Measurements from ENCODE around the gene MBNL2. TPM values are rescaled to one million over a fixed set of nuclear protein-coding genes. Genes with fewer than 3 reads are reported as not detected.

MBNL2 gene
- total and polyA plus RNA-seq, 4 donors, result 26.5 to 79.4 (median 55.7) TPM

- H3K4me3 ChIP-seq (ENCODE audit: low read length in 2 of 2), result no peak overlapping the region
- WGBS, 2 donors, result 25 to 38% methylated on average over 4 of the region's 4 CpGs
- H3K9me3 ChIP-seq (ENCODE audit: control insufficient read depth, low read length), result no peaks in the 10 kb centered on the region
- intact Hi-C loops (cut with DNase I), result no loop called here
- H3K27me3 ChIP-seq (ENCODE audit: control insufficient read depth in 1 of 2, insufficient read depth in 2 of 2, low read length in 1 of 2), result no peaks in the 10 kb centered on the region
- no peaks in the 10 kb centered on the region for H3K36me3 ChIP-seq (ENCODE audit: control insufficient read depth in 1 of 2, insufficient read depth in 2 of 2, low read length in 1 of 2)
- H3K27ac ChIP-seq (ENCODE audit: low read depth in 1 of 2, low read length in 2 of 2), result no peak overlapping the region
- H3K4me1 ChIP-seq (ENCODE audit: control insufficient read depth in 1 of 2, insufficient read depth in 2 of 2, low read length in 2 of 2), result peaks cover 0 to 4% of the 10 kb centered on the region in 2 donors
- no peak for ATAC-seq (ENCODE audit: low FRiP score)
- DNase-seq, result no peak
Measured at GRCh38 chr13:97327506-97328221, 105.5 kb downstream of the MBNL2 start.

- 55 to 57% methylated on average over 12 of the region's 12 CpGs for WGBS, 2 donors
- Histone ChIP-seq H3K9me3 (ENCODE audit: control insufficient read depth, low read length) (no peaks in the 10 kb centered on the region), H3K27me3 (ENCODE audit: control insufficient read depth in 1 of 2, insufficient read depth in 2 of 2, low read length in 1 of 2) (no peaks in the 10 kb centered on the region), H3K27ac (ENCODE audit: low read depth in 1 of 2, low read length in 2 of 2) (peak overlapping the region in 1 of 2 donors; percentile 19), H3K4me3 (ENCODE audit: low read length in 2 of 2) (no peak overlapping the region), H3K4me1 (ENCODE audit: control insufficient read depth in 1 of 2, insufficient read depth in 2 of 2, low read length in 2 of 2) (peaks cover 0 to 4% of the 10 kb centered on the region in 2 donors), H3K36me3 (ENCODE audit: control insufficient read depth in 1 of 2, insufficient read depth in 2 of 2, low read length in 1 of 2) (no peaks in the 10 kb centered on the region)
- intact Hi-C loops (cut with DNase I), result no loop called here
- peak; percentile 68 for ATAC-seq (ENCODE audit: low FRiP score)
- no peak for DNase-seq
Measured at GRCh38 chr13:97328222-97328790, 106.2 kb downstream of the MBNL2 start.

DNA sequence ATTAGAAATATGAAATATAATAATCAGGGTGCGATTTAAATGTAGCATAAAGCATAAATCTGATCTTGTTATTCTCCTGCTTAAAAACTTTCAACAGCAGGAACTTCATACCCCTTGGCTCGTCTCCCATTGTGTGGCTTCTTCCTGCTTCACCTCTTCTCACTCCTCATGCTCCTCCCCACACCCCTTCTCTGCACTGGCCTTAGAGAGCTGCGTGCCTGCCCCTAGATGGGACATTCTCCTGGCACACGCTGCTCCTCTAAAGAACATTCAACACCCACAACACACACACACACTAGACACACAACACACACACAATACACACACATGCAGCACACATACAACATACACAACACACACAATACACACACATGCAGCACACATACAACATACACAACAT, 107.2 kb downstream of the MBNL2 start:
- H3K27me3 ChIP-seq (ENCODE audit: control insufficient read depth in 1 of 2, insufficient read depth in 2 of 2, low read length in 1 of 2), result no peaks in the 10 kb centered on the region
- intact Hi-C loops (cut with DNase I), result no loop called here
- 80 to 85% methylated on average over 4 of the region's 4 CpGs for WGBS, 2 donors
- ATAC-seq (ENCODE audit: low FRiP score) (no peak), DNase-seq (no peak)
- no peaks in the 10 kb centered on the region for H3K9me3 ChIP-seq (ENCODE audit: control insufficient read depth, low read length)
- H3K4me1 ChIP-seq (ENCODE audit: control insufficient read depth in 1 of 2, insufficient read depth in 2 of 2, low read length in 2 of 2), result peaks cover 2 to 4% of the 10 kb centered on the region in 2 donors
- no peak overlapping the region for H3K4me3 ChIP-seq (ENCODE audit: low read length in 2 of 2)
- no peaks in the 10 kb centered on the region for H3K36me3 ChIP-seq (ENCODE audit: control insufficient read depth in 1 of 2, insufficient read depth in 2 of 2, low read length in 1 of 2)
- H3K27ac ChIP-seq (ENCODE audit: low read depth in 1 of 2, low read length in 2 of 2), result no peak overlapping the region

DNA sequence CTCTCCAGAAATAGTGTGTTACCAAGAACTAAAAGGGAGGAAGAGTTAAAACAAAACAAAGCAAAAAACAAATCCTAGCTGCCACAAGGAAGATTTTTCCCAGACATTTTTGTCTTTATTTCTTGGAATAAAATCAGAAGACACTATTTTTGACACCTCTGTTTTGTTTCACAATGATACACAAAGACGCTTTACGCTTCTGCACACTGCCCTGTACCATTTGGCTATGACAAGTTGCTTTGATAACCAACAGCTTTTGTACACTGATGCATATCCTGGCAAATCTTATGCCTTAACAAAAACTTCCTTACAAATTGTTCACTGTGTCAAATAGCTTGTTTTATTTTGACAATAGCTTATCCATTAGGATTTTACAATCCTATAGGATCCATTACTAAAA, 108.3 kb downstream of the MBNL2 start:
- Histone ChIP-seq H3K4me3 (ENCODE audit: low read length in 2 of 2) (no peak overlapping the region), H3K9me3 (ENCODE audit: control insufficient read depth, low read length) (no peaks in the 10 kb centered on the region), H3K4me1 (ENCODE audit: control insufficient read depth in 1 of 2, insufficient read depth in 2 of 2, low read length in 2 of 2) (peaks cover 5 to 6% of the 10 kb centered on the region in 2 donors), H3K36me3 (ENCODE audit: control insufficient read depth in 1 of 2, insufficient read depth in 2 of 2, low read length in 1 of 2) (no peaks in the 10 kb centered on the region), H3K27ac (ENCODE audit: low read depth in 1 of 2, low read length in 2 of 2) (no peak overlapping the region), H3K27me3 (ENCODE audit: control insufficient read depth in 1 of 2, insufficient read depth in 2 of 2, low read length in 1 of 2) (no peaks in the 10 kb centered on the region)
- intact Hi-C loops (cut with DNase I), result loop anchor here (5.0 to 10.0 kb wide), 2 partner anchors 46 to 48 kb away; no protein-coding TSS in a partner anchor
- ATAC-seq (ENCODE audit: low FRiP score), result no peak
- 94 to 97% methylated on average over 2 of the region's 2 CpGs for WGBS, 2 donors
- no peak for DNase-seq

- peaks cover 5 to 6% of the 10 kb centered on the region in 2 donors for H3K4me1 ChIP-seq (ENCODE audit: control insufficient read depth in 1 of 2, insufficient read depth in 2 of 2, low read length in 2 of 2)
Measured at GRCh38 chr13:97332742-97333141, 110.6 kb downstream of the MBNL2 start.

DNA sequence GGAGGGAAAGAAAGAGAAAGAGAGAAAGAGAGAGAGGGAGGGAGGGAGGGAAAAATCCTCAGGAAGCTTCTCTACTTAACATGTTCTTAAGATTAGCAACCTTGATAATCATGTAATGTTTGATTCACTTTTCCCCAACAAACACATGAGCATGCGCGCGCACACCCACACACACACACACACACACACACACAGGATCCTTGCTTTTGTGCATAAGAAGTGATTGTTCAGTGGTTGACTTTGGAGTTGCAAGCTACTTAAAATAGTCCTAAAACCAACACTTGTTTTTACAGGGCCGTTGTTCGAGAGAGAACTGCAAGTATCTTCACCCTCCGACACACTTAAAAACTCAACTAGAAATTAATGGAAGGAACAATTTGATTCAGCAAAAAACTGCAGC, 111.8 kb downstream of the MBNL2 start:
- H3K9me3 ChIP-seq (ENCODE audit: control insufficient read depth, low read length), result no peaks in the 10 kb centered on the region
- ATAC-seq (ENCODE audit: low FRiP score) (no peak), DNase-seq (no peak)
- peaks cover 3 to 6% of the 10 kb centered on the region in 2 donors for H3K4me1 ChIP-seq (ENCODE audit: control insufficient read depth in 1 of 2, insufficient read depth in 2 of 2, low read length in 2 of 2)
- 39 to 44% methylated on average over 6 of the region's 6 CpGs for WGBS, 2 donors
- intact Hi-C loops (cut with DNase I), result loop anchor here (5.0 to 10.0 kb wide), 2 partner anchors 49 to 52 kb away; no protein-coding TSS in a partner anchor
- no peak overlapping the region for H3K4me3 ChIP-seq (ENCODE audit: low read length in 2 of 2)
- H3K27me3 ChIP-seq (ENCODE audit: control insufficient read depth in 1 of 2, insufficient read depth in 2 of 2, low read length in 1 of 2), result no peaks in the 10 kb centered on the region
- peaks cover 2 to 3% of the 10 kb centered on the region in 2 donors for H3K36me3 ChIP-seq (ENCODE audit: control insufficient read depth in 1 of 2, insufficient read depth in 2 of 2, low read length in 1 of 2)
- no peak overlapping the region for H3K27ac ChIP-seq (ENCODE audit: low read depth in 1 of 2, low read length in 2 of 2)

More at GRCh38 chr13:97332742-97333141, 110.6 kb downstream of the MBNL2 start:
- peaks cover 2 to 3% of the 10 kb centered on the region in 2 donors for H3K36me3 ChIP-seq (ENCODE audit: control insufficient read depth in 1 of 2, insufficient read depth in 2 of 2, low read length in 1 of 2)
- ATAC-seq (ENCODE audit: low FRiP score) (no peak), DNase-seq (no peak)
- H3K27ac ChIP-seq (ENCODE audit: low read depth in 1 of 2, low read length in 2 of 2), result no peak overlapping the region
- H3K4me3 ChIP-seq (ENCODE audit: low read length in 2 of 2), result no peak overlapping the region
- no peaks in the 10 kb centered on the region for H3K27me3 ChIP-seq (ENCODE audit: control insufficient read depth in 1 of 2, insufficient read depth in 2 of 2, low read length in 1 of 2)
- intact Hi-C loops (cut with DNase I), result loop anchor here (5.0 to 10.0 kb wide), 2 partner anchors 48 to 50 kb away; no protein-coding TSS in a partner anchor
- 92 to 94% methylated on average over 4 of the region's 4 CpGs for WGBS, 2 donors
- H3K9me3 ChIP-seq (ENCODE audit: control insufficient read depth, low read length), result no peaks in the 10 kb centered on the region

DNA sequence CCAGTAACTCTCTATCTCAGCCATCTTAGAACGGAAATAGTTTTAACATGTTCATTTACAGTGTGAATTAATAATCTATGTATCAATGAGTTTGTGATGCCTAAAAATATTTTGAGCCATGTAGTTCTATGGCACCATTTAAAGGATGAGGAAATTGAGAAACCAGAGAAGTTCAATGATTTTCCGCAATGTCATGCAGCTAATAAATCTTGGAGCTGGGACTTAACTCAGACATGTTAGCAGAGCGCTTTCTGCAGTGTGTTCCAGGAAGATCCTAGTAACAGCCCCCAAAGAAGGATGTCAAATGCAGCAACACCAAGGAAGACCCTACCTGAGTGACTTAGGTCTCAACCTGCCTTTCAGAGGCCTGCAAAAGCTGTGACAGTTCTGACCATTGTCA, 112.6 kb downstream of the MBNL2 start:
- 95 to 96% methylated on average over 3 of the region's 3 CpGs for WGBS, 2 donors
- Histone ChIP-seq H3K27ac (ENCODE audit: low read depth in 1 of 2, low read length in 2 of 2) (peak overlapping the region in 1 of 2 donors; percentile 59), H3K4me1 (ENCODE audit: control insufficient read depth in 1 of 2, insufficient read depth in 2 of 2, low read length in 2 of 2) (peaks cover 3 to 7% of the 10 kb centered on the region in 2 donors), H3K9me3 (ENCODE audit: control insufficient read depth, low read length) (no peaks in the 10 kb centered on the region), H3K36me3 (ENCODE audit: control insufficient read depth in 1 of 2, insufficient read depth in 2 of 2, low read length in 1 of 2) (peaks cover 2 to 3% of the 10 kb centered on the region in 2 donors), H3K4me3 (ENCODE audit: low read length in 2 of 2) (no peak overlapping the region), H3K27me3 (ENCODE audit: control insufficient read depth in 1 of 2, insufficient read depth in 2 of 2, low read length in 1 of 2) (no peaks in the 10 kb centered on the region)
- intact Hi-C loops (cut with DNase I), result loop anchor here (5.0 to 10.0 kb wide), 2 partner anchors 50 to 52 kb away; no protein-coding TSS in a partner anchor
- ATAC-seq (ENCODE audit: low FRiP score), result no peak
- DNase-seq, result no peak

DNA sequence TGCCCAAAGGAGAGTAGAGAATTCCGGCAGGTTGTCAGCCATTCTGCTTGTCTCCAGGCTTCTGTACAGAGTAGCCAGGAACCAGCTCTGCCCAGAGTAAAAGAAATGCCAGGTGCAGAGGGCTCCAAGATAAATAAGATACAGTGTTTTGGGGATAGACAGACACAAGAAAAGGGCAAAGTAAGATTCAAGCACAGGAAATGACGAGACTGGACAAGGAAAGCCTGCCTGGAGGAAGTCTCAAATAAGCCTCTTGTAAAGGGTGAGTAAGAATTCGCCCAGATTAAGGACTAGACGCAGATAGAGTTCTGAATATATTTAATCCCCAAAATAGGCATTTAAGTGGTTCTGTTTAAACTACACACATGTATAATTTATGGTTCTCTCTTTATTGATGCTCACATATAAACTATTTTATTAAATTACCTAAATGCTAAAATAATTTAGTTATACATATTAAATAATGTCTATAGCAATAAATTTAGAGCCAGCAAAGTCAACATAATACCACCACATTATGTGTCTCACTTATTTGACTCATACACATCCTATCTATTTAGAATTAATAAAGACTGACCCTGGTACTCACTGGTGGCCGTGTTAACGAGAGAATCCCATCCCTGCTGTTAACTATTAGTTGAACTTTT, 113.5 kb downstream of the MBNL2 start:
- DNase-seq (no peak), ATAC-seq (ENCODE audit: low FRiP score) (no peak)
- Histone ChIP-seq H3K27me3 (ENCODE audit: control insufficient read depth in 1 of 2, insufficient read depth in 2 of 2, low read length in 1 of 2) (no peaks in the 10 kb centered on the region), H3K36me3 (ENCODE audit: control insufficient read depth in 1 of 2, insufficient read depth in 2 of 2, low read length in 1 of 2) (peaks cover 2 to 3% of the 10 kb centered on the region in 2 donors), H3K4me1 (ENCODE audit: control insufficient read depth in 1 of 2, insufficient read depth in 2 of 2, low read length in 2 of 2) (peaks cover 3 to 7% of the 10 kb centered on the region in 2 donors), H3K9me3 (ENCODE audit: control insufficient read depth, low read length) (no peaks in the 10 kb centered on the region), H3K4me3 (ENCODE audit: low read length in 2 of 2) (no peak overlapping the region), H3K27ac (ENCODE audit: low read depth in 1 of 2, low read length in 2 of 2) (peak overlapping the region; percentile 42 to 97)
- WGBS, 2 donors, result 21 to 27% methylated on average over 6 of the region's 6 CpGs
- intact Hi-C loops (cut with DNase I), result loop anchor here in 1 of 2 donors (10.0 kb wide), 1 partner anchor 51 kb away; no protein-coding TSS in a partner anchor

Measured in aorta (tissue), 5 donors.